Fibroblast of upper back skin (primary cell): ENCODE data around the gene SLC22A31.

Experiments used
- DNase-seq: peaks from one replicate; pipeline ENCODE4 v3.0.0-alpha.2; 2013

The SLC22A31 gene

DNA sequence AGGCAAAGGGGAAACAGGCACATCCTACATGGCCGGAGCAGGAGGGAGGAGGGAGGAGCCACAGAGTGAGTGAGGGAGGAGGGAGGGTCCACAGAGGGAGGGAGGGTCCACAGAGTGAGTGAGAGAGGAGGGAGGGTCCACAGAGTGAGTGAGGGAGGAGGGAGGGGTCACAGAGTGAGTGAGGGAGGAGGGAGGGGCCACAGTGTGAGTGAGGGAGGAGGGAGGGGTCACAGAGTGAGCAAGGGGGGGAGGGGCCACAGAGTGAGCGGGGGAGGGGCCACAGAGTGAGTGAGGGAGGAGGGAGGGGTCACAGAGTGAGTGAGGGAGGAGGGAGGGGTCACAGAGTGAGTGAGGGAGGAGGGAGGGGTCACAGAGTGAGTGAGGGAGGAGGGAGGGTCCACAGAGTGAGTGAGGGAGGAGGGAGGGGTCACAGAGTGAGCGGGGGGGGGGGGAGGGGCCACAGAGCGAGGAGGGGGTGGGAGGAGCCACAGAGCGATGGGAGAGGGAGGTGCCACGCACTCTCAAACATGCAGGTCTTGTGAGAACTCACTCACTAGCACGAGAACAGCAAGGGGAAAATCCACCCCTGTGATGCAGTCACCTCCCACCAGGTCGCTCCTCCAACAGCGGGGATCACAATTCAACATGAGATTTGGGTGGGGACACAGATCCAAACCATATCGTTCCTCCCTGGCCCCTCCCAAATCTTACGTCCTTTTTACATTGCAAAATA lies 53.1 kb downstream of the SLC22A31 start:
- no peak for DNase-seq

DNA sequence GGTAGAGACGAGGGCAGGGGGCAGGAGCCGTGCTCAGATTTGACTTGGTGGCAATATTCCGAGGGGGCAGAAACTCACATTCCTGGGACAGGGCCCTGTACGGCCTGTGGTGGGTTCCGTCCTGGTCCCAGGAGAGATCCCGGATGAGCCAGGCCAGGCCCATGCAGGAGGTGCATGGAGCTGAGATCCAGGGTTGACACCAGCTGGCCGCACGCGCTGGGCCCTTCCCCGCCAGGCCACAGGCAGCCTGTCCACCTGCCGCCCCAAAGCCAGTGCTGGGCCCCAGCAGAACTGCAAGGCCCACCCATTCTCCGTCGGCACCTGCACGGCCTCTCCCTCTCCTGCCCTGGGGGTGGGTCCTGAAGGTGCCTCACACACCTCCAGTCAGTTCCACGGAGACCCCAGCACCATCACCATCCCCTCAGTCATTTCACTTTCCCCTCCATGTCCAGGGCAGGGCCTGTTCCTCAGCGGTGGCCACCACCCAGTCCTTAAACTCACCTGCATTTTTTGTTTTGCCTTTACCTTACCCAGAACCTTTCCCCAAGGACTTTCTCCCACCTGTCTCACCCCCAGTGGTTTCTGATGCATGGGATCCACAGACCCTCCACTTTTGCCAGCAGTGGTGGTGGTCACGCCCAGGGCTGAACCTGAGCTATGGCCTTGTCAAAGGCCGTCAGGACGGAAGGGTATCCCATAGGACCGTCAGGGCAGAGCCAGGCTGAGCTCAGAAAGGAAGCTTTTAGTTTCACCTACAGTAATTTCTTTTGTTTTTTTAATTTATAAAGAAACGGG lies 53.9 kb downstream of the SLC22A31 start:
- DNase-seq = no peak
